Stomach smooth muscle (tissue), 2 donors: Measurements from ENCODE around the gene DNAJB6.
A peak's percentile ranks its signal among the peaks of the same experiment; 100 is the strongest.

ENCODE experiments used
- H3K27ac ChIP-seq: one replicate; pipeline ENCODE4 v1.7.0; 2013; ENCODE audit warnings: mild to moderate bottlenecking, low read length, inconsistent platforms
- H3K27me3 ChIP-seq, 2 donors: one replicate each; pipeline ENCODE4 v1.7.0; 2013; ENCODE audit warnings: low read length in 2 of 2; ENCODE audit not compliant: insufficient read depth in 2 of 2, control insufficient read depth in 1 of 2
- H3K36me3 ChIP-seq, 2 donors: one replicate each; pipeline ENCODE4 v1.7.0; 2013; ENCODE audit warnings: low read length in 2 of 2; ENCODE audit not compliant: control insufficient read depth in 2 of 2, insufficient read depth in 2 of 2
- H3K4me1 ChIP-seq: one replicate; pipeline ENCODE4 v1.7.0; 2013; ENCODE audit warnings: low read length; ENCODE audit not compliant: control insufficient read depth, insufficient read depth
- H3K4me3 ChIP-seq, 2 donors: one replicate each; pipeline ENCODE4 v1.7.0; 2013; ENCODE audit warnings: low read length in 2 of 2
- H3K9ac ChIP-seq, 2 donors: one replicate each; pipeline ENCODE4 v1.7.0; 2013; ENCODE audit warnings: low read length in 2 of 2, mild to moderate bottlenecking in 1 of 2
- H3K9me3 ChIP-seq, 2 donors: one replicate each; pipeline ENCODE4 v1.7.0; 2013; ENCODE audit warnings: low read length in 2 of 2; ENCODE audit not compliant: control insufficient read depth in 2 of 2
- donor health status: healthy.
- donor health status: Pancreatic carcinoma.

Gene DNAJB6

GRCh38 chr7:157464111-157464970 lies 127.5 kb downstream of the DNAJB6 start:
- H3K27me3 ChIP-seq: peaks cover 16 to 50% of the 10 kb centered on the region in 2 donors

GRCh38 chr7:157464971-157465886 lies 128.4 kb downstream of the DNAJB6 start:
- H3K4me1 ChIP-seq: peaks cover 3% of the 10 kb centered on the region
- no peak overlapping the region for H3K27ac ChIP-seq
- no peaks in the 10 kb centered on the region for H3K36me3 ChIP-seq
- no peak overlapping the region for H3K9ac ChIP-seq
- peak overlapping the region; percentile 29 to 53 for H3K4me3 ChIP-seq
- H3K27me3 ChIP-seq: peaks cover 16 to 51% of the 10 kb centered on the region in 2 donors
- H3K9me3 ChIP-seq: no peaks in the 10 kb centered on the region

More at GRCh38 chr7:157464111-157464970, 127.5 kb downstream of the DNAJB6 start:
- no peaks in the 10 kb centered on the region for H3K36me3 ChIP-seq
- no peak overlapping the region for H3K4me3 ChIP-seq
- no peaks in the 10 kb centered on the region for H3K9me3 ChIP-seq
- H3K27ac ChIP-seq: no peak overlapping the region
- no peak overlapping the region for H3K9ac ChIP-seq
- peaks cover 3% of the 10 kb centered on the region for H3K4me1 ChIP-seq

GRCh38 chr7:157465891-157466866 lies 129.4 kb downstream of the DNAJB6 start:
- H3K4me3 ChIP-seq: peak overlapping the region in 1 of 2 donors; percentile 53
- no peaks in the 10 kb centered on the region for H3K9me3 ChIP-seq
- peaks cover 16 to 51% of the 10 kb centered on the region in 2 donors for H3K27me3 ChIP-seq
- peaks cover 3% of the 10 kb centered on the region for H3K4me1 ChIP-seq
- H3K9ac ChIP-seq: no peak overlapping the region
- H3K36me3 ChIP-seq: no peaks in the 10 kb centered on the region
- no peak overlapping the region for H3K27ac ChIP-seq

GRCh38 chr7:157466867-157467261 lies 130.1 kb downstream of the DNAJB6 start:
- Histone ChIP-seq H3K9me3 (no peaks in the 10 kb centered on the region), H3K4me1 (peaks cover 3% of the 10 kb centered on the region), H3K27me3 (peaks cover 16 to 51% of the 10 kb centered on the region in 2 donors), H3K9ac (no peak overlapping the region), H3K4me3 (no peak overlapping the region), H3K36me3 (no peaks in the 10 kb centered on the region), H3K27ac (no peak overlapping the region)
